HG03064 (cell line): Measurements from ENCODE around the gene ETFDH.
"Not testable (repeated sequence)": the region's sequence is repeated elsewhere in the genome, so short reads cannot be mapped to it uniquely, and the experiment has no call there.

Experiments used
- ATAC-seq: cut with Tn5 transposase; IDR thresholded peaks from one replicate; pipeline ENCODE4 v1.9.1; 2021; ENCODE audit warnings: low read depth; ENCODE audit not compliant: unreplicated experiment

The ETFDH gene

GRCh38 chr4:158676076-158676475 lies 4.0 kb downstream of the ETFDH start:
- no peak for ATAC-seq

GRCh38 chr4:158678767-158679166 lies 6.7 kb downstream of the ETFDH start:
- no peak for ATAC-seq

GRCh38 chr4:158681629-158682028 lies 9.5 kb downstream of the ETFDH start:
- no peak for ATAC-seq

GRCh38 chr4:158682066-158682465 lies 10.0 kb downstream of the ETFDH start:
- no peak for ATAC-seq

- no peak for ATAC-seq
Measured at GRCh38 chr4:158688813-158689212, 16.7 kb downstream of the ETFDH start.

- ATAC-seq = no peak
Measured at GRCh38 chr4:158704274-158704673, 32.2 kb downstream of the ETFDH start.

- no peak for ATAC-seq
Measured at GRCh38 chr4:158710814-158711213, 38.7 kb downstream of the ETFDH start.

- ATAC-seq = not testable (repeated sequence)
Measured at GRCh38 chr4:158712622-158713021, 40.5 kb downstream of the ETFDH start.

- ATAC-seq = no peak
Measured at GRCh38 chr4:158714937-158715336, 42.8 kb downstream of the ETFDH start.

- no peak for ATAC-seq
Measured at GRCh38 chr4:158715802-158716201, 43.7 kb downstream of the ETFDH start.

GRCh38 chr4:158721680-158722079 lies 49.6 kb downstream of the ETFDH start:
- no peak for ATAC-seq

- no peak for ATAC-seq
Measured at GRCh38 chr4:158722291-158722916, 50.3 kb downstream of the ETFDH start.

- ATAC-seq = peak; percentile 98
Measured at GRCh38 chr4:158722917-158723793, 51.1 kb downstream of the ETFDH start, which contains the start of gene PPID. TSS of gene PPID (minus strand) at chr4:158723396. CDS start at chr4:158723288, 108 bp downstream.

GRCh38 chr4:158724637-158725036 lies 52.5 kb downstream of the ETFDH start:
- no peak for ATAC-seq

GRCh38 chr4:158726633-158727032 lies 54.5 kb downstream of the ETFDH start:
- ATAC-seq = no peak

- ATAC-seq = no peak
Measured at GRCh38 chr4:158728236-158728635, 56.1 kb downstream of the ETFDH start.

- peak; percentile 86 for ATAC-seq
Measured at GRCh38 chr4:158729716-158730559, 57.8 kb downstream of the ETFDH start.

- ATAC-seq = no peak
Measured at GRCh38 chr4:158738866-158739265, 66.8 kb downstream of the ETFDH start.

- ATAC-seq = no peak
Measured at GRCh38 chr4:158739600-158739999, 67.5 kb downstream of the ETFDH start.

- ATAC-seq = no peak
Measured at GRCh38 chr4:158741326-158742021, 69.4 kb downstream of the ETFDH start.
